ENCODE measurements around the gene KCTD1. TPM values are rescaled to one million over a fixed set of nuclear protein-coding genes. Genes with fewer than 3 reads are reported as not detected.

The KCTD1 gene
- total RNA-seq, 6 experiments from 2014 or later: 2.9 to 6.8 (median 4.8) TPM

- no peak overlapping the region for H3K4me3 ChIP-seq
- intact Hi-C loops (cut with DNase I): no loop called here
- ATAC-seq: no peak
- no peaks in the 10 kb centered on the region for H3K4me1 ChIP-seq
- no peaks in the 10 kb centered on the region for H3K9me3 ChIP-seq
- H3K27ac ChIP-seq: no peak overlapping the region
- H3K27me3 ChIP-seq: no peaks in the 10 kb centered on the region
- TF ChIP-seq POLR2A (IDR thresholded peaks at IDR 0.05): no peak
- no peak for TF ChIP-seq CTCF (IDR thresholded peaks at IDR 0.05)
- no peak for DNase-seq
- 52% methylated on average over 5 of the region's 5 CpGs for WGBS (ENCODE audit: insufficient coverage, low coverage, low lambda C conversion rate, missing lambda C conversion rate)
- no peaks in the 10 kb centered on the region for H3K36me3 ChIP-seq
Observed at GRCh38 chr18:26429535-26430226, 118.7 kb downstream of the KCTD1 start.

DNA sequence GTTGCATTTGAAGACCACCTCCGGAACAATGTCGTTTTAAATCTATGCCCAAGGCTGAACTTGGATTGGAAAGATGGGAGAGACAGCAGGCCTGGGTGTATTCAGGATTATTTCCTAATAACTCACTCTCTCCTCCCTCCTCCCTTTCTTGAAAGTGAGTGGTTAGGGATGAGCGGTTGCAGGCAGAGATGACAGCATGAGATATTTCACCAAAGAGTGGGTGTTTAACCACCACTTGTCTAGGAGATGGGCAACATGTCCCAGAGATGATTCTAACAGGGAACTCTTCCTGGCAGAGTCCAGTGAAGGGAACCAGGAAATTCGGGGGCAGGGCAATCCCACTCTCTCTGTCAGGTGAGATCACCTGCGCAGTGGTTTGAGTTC, 123.2 kb downstream of the KCTD1 start:
- intact Hi-C loops (cut with DNase I): no loop called here
- no peak overlapping the region for H3K27ac ChIP-seq
- no peak for TF ChIP-seq CTCF (IDR thresholded peaks at IDR 0.05)
- TF ChIP-seq POLR2A (IDR thresholded peaks at IDR 0.05): no peak
- H3K4me3 ChIP-seq: no peak overlapping the region
- H3K36me3 ChIP-seq: no peaks in the 10 kb centered on the region
- 67% methylated on average over 5 of the region's 5 CpGs for WGBS (ENCODE audit: insufficient coverage, low coverage, low lambda C conversion rate, missing lambda C conversion rate)
- ATAC-seq (no peak), DNase-seq (peak in 1 of 3 donors; percentile 12)
- no peaks in the 10 kb centered on the region for H3K27me3 ChIP-seq
- H3K4me1 ChIP-seq: no peaks in the 10 kb centered on the region
- no peaks in the 10 kb centered on the region for H3K9me3 ChIP-seq

DNA sequence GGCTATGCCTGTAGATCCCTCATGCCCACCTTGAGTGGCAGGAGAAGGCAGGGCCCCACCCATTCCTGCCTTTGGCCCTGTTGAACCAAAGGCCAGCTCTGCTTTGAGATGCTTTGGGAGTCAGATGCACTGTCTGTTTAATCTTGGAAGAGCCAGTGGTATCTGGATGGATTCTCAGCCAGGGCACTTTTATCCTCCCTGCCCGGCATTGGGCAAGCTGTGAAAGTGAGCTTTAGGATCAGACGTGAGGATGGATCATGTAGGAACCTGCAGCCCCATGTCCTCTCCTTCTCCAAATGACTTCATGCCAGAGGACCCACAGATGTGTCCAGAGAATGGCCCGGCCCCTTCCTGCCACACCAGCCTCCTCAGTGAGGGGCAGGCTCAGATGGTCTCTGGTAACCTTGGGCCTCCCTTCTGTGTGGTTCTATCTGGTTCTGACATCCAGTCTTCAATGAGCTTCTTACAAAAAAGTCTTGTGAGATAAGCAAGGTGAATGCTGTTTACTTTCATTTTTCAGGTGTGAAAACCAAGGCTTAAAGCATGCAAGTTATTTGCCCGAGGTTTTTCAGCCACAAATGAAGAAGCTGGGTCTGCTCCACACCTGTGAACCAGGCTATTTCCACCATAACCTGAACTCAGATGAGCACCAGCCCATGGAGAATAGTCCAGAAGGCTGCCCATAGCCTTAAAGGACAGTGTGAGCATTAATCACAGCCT, 123.8 kb downstream of the KCTD1 start:
- no peaks in the 10 kb centered on the region for H3K36me3 ChIP-seq
- ATAC-seq (no peak), DNase-seq (peak in 1 of 3 donors; percentile 25)
- no peak overlapping the region for H3K4me3 ChIP-seq
- H3K9me3 ChIP-seq: no peaks in the 10 kb centered on the region
- TF ChIP-seq POLR2A (IDR thresholded peaks at IDR 0.05) (no peak), CTCF (IDR thresholded peaks at IDR 0.05) (no peak)
- H3K27me3 ChIP-seq: no peaks in the 10 kb centered on the region
- intact Hi-C loops (cut with DNase I): no loop called here
- no peak overlapping the region for H3K27ac ChIP-seq
- no peaks in the 10 kb centered on the region for H3K4me1 ChIP-seq
- 64% methylated on average over 3 of the region's 4 CpGs for WGBS (ENCODE audit: insufficient coverage, low coverage, low lambda C conversion rate, missing lambda C conversion rate)

DNA sequence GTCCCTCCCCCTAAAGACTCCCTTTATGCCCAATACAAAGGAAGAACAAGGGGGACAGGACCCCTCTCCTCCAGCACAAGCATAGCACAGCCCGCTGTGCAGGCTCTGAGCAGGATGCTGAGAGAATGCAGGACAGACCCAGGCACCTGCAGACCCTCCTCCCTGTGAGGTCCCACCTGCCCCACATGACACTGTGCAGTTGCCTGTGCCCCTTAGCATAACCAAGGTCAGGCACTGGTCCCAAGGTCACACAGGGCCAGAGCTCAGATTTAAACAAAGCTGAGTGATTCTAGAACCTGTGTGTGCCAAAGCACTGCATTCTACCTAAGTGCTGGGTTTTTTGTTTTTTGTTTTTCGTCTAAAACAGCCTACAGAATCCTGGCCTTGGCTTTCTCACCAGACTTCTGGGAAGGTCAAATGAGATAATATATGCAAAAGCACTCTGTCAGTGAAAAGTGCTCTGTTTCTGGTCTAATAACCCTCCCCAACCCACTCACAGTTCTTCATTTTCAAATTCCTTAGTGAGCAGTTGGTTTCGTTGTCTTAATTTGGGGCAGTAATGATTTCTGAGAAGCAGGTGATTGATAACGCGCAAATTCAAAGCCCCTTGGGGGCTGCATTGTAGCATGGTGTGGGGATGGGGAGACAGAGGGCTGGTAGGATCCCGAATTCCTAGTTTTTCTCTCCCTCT, 125.7 kb downstream of the KCTD1 start:
- 64% methylated on average over 4 of the region's 6 CpGs for WGBS (ENCODE audit: insufficient coverage, low coverage, low lambda C conversion rate, missing lambda C conversion rate)
- Histone ChIP-seq H3K4me1 (no peaks in the 10 kb centered on the region), H3K27me3 (no peaks in the 10 kb centered on the region), H3K9me3 (no peaks in the 10 kb centered on the region), H3K27ac (no peak overlapping the region), H3K4me3 (no peak overlapping the region), H3K36me3 (no peaks in the 10 kb centered on the region)
- TF ChIP-seq POLR2A (IDR thresholded peaks at IDR 0.05) (no peak), CTCF (IDR thresholded peaks at IDR 0.05) (no peak)
- DNase-seq (peak in 1 of 3 donors; percentile 31), ATAC-seq (no peak)
- intact Hi-C loops (cut with DNase I): no loop called here
